NCI-H524 treated with DMSO at 0.1 percent for 48 hours (cell line): Measurements from ENCODE around the gene LGALS16.
"Not testable (repeated sequence)": the region's sequence is repeated elsewhere in the genome, so short reads cannot be mapped to it uniquely, and the experiment has no call there.

Experiments used
- DNase-seq: peaks from one replicate; lab custom pipeline; 2025; lab: John Stamatoyannopoulos, UW

The LGALS16 gene

GRCh38 chr19:39655613-39656012 lies at the start of gene LGALS16:
Gene LGALS16 (plus strand): TSS chr19:39655913. CDS start chr19:39655962, 49 bp downstream.
- DNase-seq = no peak

- DNase-seq = no peak
Measured at GRCh38 chr19:39607021-39607420, 48.7 kb upstream of the LGALS16 start.

GRCh38 chr19:39607561-39607960 lies 48.2 kb upstream of the LGALS16 start:
- no peak for DNase-seq

- DNase-seq = no peak
Measured at GRCh38 chr19:39613597-39613996, 42.1 kb upstream of the LGALS16 start.

GRCh38 chr19:39617745-39618144 lies 38.0 kb upstream of the LGALS16 start:
- no peak for DNase-seq

GRCh38 chr19:39623946-39624345 lies 31.8 kb upstream of the LGALS16 start:
- no peak for DNase-seq

GRCh38 chr19:39627631-39628030 lies 28.1 kb upstream of the LGALS16 start:
- DNase-seq = not testable (repeated sequence)

GRCh38 chr19:39631178-39631577 lies 24.5 kb upstream of the LGALS16 start:
- DNase-seq = no peak

GRCh38 chr19:39631626-39632025 lies 24.1 kb upstream of the LGALS16 start:
- DNase-seq = no peak

- DNase-seq = no peak
Measured at GRCh38 chr19:39637891-39638290, 17.8 kb upstream of the LGALS16 start.

GRCh38 chr19:39641773-39642172 lies 13.9 kb upstream of the LGALS16 start:
- DNase-seq = no peak

GRCh38 chr19:39643591-39643990 lies 12.1 kb upstream of the LGALS16 start:
- no peak for DNase-seq

- no peak for DNase-seq
Measured at GRCh38 chr19:39645800-39646411, 9.8 kb upstream of the LGALS16 start.

GRCh38 chr19:39647918-39648317 lies 7.8 kb upstream of the LGALS16 start:
- no peak for DNase-seq

- no peak for DNase-seq
Measured at GRCh38 chr19:39659791-39660190, 4.1 kb downstream of the LGALS16 start.

- DNase-seq = no peak
Measured at GRCh38 chr19:39660661-39661060, 4.9 kb downstream of the LGALS16 start.

GRCh38 chr19:39661565-39661964 lies 5.9 kb downstream of the LGALS16 start:
- no peak for DNase-seq

GRCh38 chr19:39669860-39670259 lies 14.1 kb downstream of the LGALS16 start:
- not testable (repeated sequence) for DNase-seq

- DNase-seq = no peak
Measured at GRCh38 chr19:39670998-39671397, 15.3 kb downstream of the LGALS16 start.

GRCh38 chr19:39671739-39672363 lies 16.1 kb downstream of the LGALS16 start:
- DNase-seq = peak; percentile 21

GRCh38 chr19:39672473-39672872 lies 16.8 kb downstream of the LGALS16 start:
- no peak for DNase-seq

- DNase-seq = not testable (repeated sequence)
Measured at GRCh38 chr19:39673862-39674261, 18.1 kb downstream of the LGALS16 start.

- no peak for DNase-seq
Measured at GRCh38 chr19:39676004-39676403, 20.3 kb downstream of the LGALS16 start.
